HepG2 (cell line): ENCODE data around the gene PKMYT1. TPM values are rescaled to one million over a fixed set of nuclear protein-coding genes. Genes with fewer than 3 reads are reported as not detected.

Experiments used
- ATAC-seq: fragments of 200-7000 bp; cut with Tn5 transposase; 3 replicates; pipeline ENCODE4 v1.9.1; 2020; ENCODE audit warnings: mild to moderate bottlenecking, moderate library complexity
- BruUV-seq: library from RNA; stranded (reverse); fragments of 400-500 nt; replicated peaks from 2 replicates; lab custom pipeline; 2021; lab: Mats Ljungman, UMichigan
- CTCF ChIA-PET: fragments of 300-600 bp; formaldehyde crosslinking; extraction: SDS; loops from one replicate; lab custom pipeline; 2021; ENCODE audit warnings: low total read pairs, inconsistent platforms, low intra/inter-chr PET ratio; lab: Yijun Ruan, JAX
- POLR2A ChIA-PET: fragments of 350-600 bp; sonication (Branson Sonifier 250); formaldehyde crosslinking; loops from one replicate; lab custom pipeline; 2020; ENCODE audit warnings: antibody characterized with exemption, inconsistent platforms; lab: Yijun Ruan, JAX
- DNase-seq: peaks from one replicate; pipeline ENCODE4 v3.0.0-alpha.2; 2015; ENCODE audit warnings: low spot score
- FAIRE-seq: peaks from 3 replicates; lab custom pipeline; 2011; peaks lifted over from hg19 to GRCh38; lab: Jason Lieb, UNC
- H2AFZ ChIP-seq: one replicate; pipeline ENCODE4 v1.6.1; 2011; ENCODE audit warnings: low read length, inconsistent platforms
- H3K27ac ChIP-seq: fragments of 300-600 bp; 3 replicates; pipeline ENCODE4 v1.8.0; 2011; ENCODE audit warnings: mixed run types, mild to moderate bottlenecking, mixed read lengths, low read length, inconsistent platforms; ENCODE audit not compliant: insufficient read depth; ENCODE audit errors: extremely low read length
- H3K27me3 ChIP-seq, 2 experiments: fragments of 200-600 bp in 1 of 2; 2 replicates in 1 of 2; 3 replicates in 1 of 2; pipeline versions ENCODE4 v1.6.0 to v1.8.0; 2011; ENCODE audit warnings: low read length in 2 of 2, mild to moderate bottlenecking in 2 of 2, moderate library complexity in 2 of 2, inconsistent platforms in 1 of 2; ENCODE audit not compliant: insufficient read depth in 2 of 2, control insufficient read depth in 1 of 2
- H3K36me3 ChIP-seq, 2 experiments: fragments of 200-600 bp in 1 of 2; replicated peaks in 1 of 2; 2 replicates in 1 of 2; 3 replicates in 1 of 2; pipeline versions ENCODE4 v1.5.1 to v1.8.0; 2011; ENCODE audit warnings: low read length in 2 of 2, inconsistent platforms in 1 of 2; ENCODE audit not compliant: insufficient read depth in 2 of 2, control insufficient read depth in 1 of 2
- H3K4me1 ChIP-seq: 2 replicates; pipeline ENCODE4 v1.5.1; 2012; ENCODE audit warnings: low read length, inconsistent platforms; ENCODE audit not compliant: insufficient read depth
- H3K4me2 ChIP-seq: 2 replicates; pipeline ENCODE4 v1.6.0; 2011; ENCODE audit warnings: low read depth, low read length, inconsistent platforms
- H3K4me3 ChIP-seq, 3 experiments: fragments of 200-600 bp in 1 of 3; sonication (generic), shearing (Covaris generic) in 1 of 3; replicated peaks in 1 of 3; 2 replicates each; pipeline ENCODE4 v1.5.1; 2011 to 2016; ENCODE audit warnings: low read length in 3 of 3, inconsistent platforms in 2 of 3, low read depth in 2 of 3, mild to moderate bottlenecking in 2 of 3, control low read depth in 1 of 3, mixed read lengths in 1 of 3; ENCODE audit not compliant: insufficient read depth in 1 of 3
- H3K79me2 ChIP-seq: one replicate; pipeline ENCODE4 v1.6.1; 2011; ENCODE audit warnings: low read length, inconsistent platforms; ENCODE audit not compliant: insufficient read depth
- H3K9ac ChIP-seq: 2 replicates; pipeline ENCODE4 v1.6.0; 2011; ENCODE audit warnings: mild to moderate bottlenecking, low read depth, low read length, inconsistent platforms; ENCODE audit not compliant: insufficient read depth
- H3K9me3 ChIP-seq: 2 replicates; pipeline ENCODE4 v1.5.1; 2012; ENCODE audit warnings: mild to moderate bottlenecking, low read length
- H4K20me1 ChIP-seq: 2 replicates; pipeline ENCODE4 v1.6.0; 2011; ENCODE audit warnings: inconsistent platforms, mild to moderate bottlenecking, low read length, moderate library complexity; ENCODE audit not compliant: insufficient read depth
- ATF7-NPFF ChIP-seq: sonication (generic); formaldehyde crosslinking; IDR thresholded peaks from 2 replicates; pipeline ENCODE4 v1.8.1; 2023; ENCODE audit warnings: mild to moderate bottlenecking, low read depth, missing genetic modification reagents, moderate library complexity
- GATAD2A ChIP-seq: IDR thresholded peaks from 2 replicates; pipeline ENCODE4 v1.6.1; 2016
- MBD4 ChIP-seq: IDR thresholded peaks from 2 replicates; pipeline ENCODE4 v1.6.1; 2012; ENCODE audit warnings: low read length, inconsistent platforms, borderline replicate concordance
- POLR2A ChIP-seq, 2 experiments: IDR thresholded peaks; 2 replicates each; pipeline ENCODE4 v1.6.1; 2011; ENCODE audit warnings: low read depth in 2 of 2, low read length in 2 of 2, mild to moderate bottlenecking in 1 of 2, moderate library complexity in 1 of 2; ENCODE audit not compliant: insufficient read depth in 1 of 2
- RBFOX2 ChIP-seq: fragments of 200-400 bp; formaldehyde crosslinking; IDR thresholded peaks from 2 replicates; pipeline ENCODE4 v1.6.1; 2017; ENCODE audit warnings: low read depth, mild to moderate bottlenecking, low read length
- ZNF780A ChIP-seq: sonication (generic); formaldehyde crosslinking; IDR thresholded peaks from 2 replicates; pipeline ENCODE4 v1.8.0; 2022; ENCODE audit warnings: mild to moderate bottlenecking, missing genetic modification reagents, moderate library complexity
- ZNF891 ChIP-seq: sonication (generic); formaldehyde crosslinking; IDR thresholded peaks from 2 replicates; pipeline ENCODE4 v1.5.0; 2020; ENCODE audit warnings: mild to moderate bottlenecking, missing genetic modification reagents
- WGBS: methylation state at CpG from one replicate; pipeline ENCODE4 v1.1.6; 2017; ENCODE audit warnings: low lambda C conversion rate; 5-methylcytosine and 5-hydroxymethylcytosine counted together
- in situ Hi-C: cut with HindIII; loops from 2 replicates; pipeline ENCODE4 v1.10.0; 2017; ENCODE audit warnings: low pct_unique_long_range_greater_than_20kb; ENCODE audit not compliant: extremely low pct_ligation_motif_present
- intact Hi-C: fragments of 100-400 bp; cut with micrococcal nuclease; formaldehyde crosslinking; loops from one replicate; pipeline ENCODE4 v1.10.0; 2022; ENCODE audit not compliant: unreplicated experiment
- polyA plus RNA-seq, 8 experiments: library from polyadenylated mRNA; depleted of rRNA in 3 of 8; stranded (reverse) in 7 of 8; unstranded in 1 of 8; fragments of >200 nt; fragmentation: Illumina TruSeq in 4 of 8; extraction: Trizol in 4 of 8; gene quantifications; 2 replicates each; pipeline versions ENCODE4 v1.2.1 to v1.2.3, GENCODE V29; 2011 to 2016; ENCODE audit warnings: low read depth in 4 of 8, missing spikeins in 1 of 8, mixed read lengths in 1 of 8; ENCODE audit not compliant: insufficient read depth in 1 of 8
- total RNA-seq, 5 experiments: library from RNA; depleted of rRNA; stranded (reverse); fragments of >200 nt; fragmentation: Illumina TruSeq; extraction: Trizol; gene quantifications; 2 replicates each; pipeline ENCODE4 v1.2.3, GENCODE V29; 2016; ENCODE audit warnings: low read depth in 1 of 5
- TF ChIP-seq, protein P1 (sequence below): sonication (generic); formaldehyde crosslinking; IDR thresholded peaks from 2 replicates; pipeline ENCODE4 v1.4.0; 2020; ENCODE audit warnings: missing genetic modification reagents, borderline replicate concordance
- TF ChIP-seq, protein P2 (sequence below), 2 experiments: fragments of 450-650 bp in 1 of 2; sonication (generic) in 1 of 2; formaldehyde crosslinking; IDR thresholded peaks; 2 replicates each; pipeline versions ENCODE4 v1.5.0 to v1.8.0; 2020 to 2022; ENCODE audit warnings: mild to moderate bottlenecking in 1 of 2, missing genetic modification reagents in 1 of 2
- TF ChIP-seq, protein P3 (sequence below): fragments of 450-650 bp; IDR thresholded peaks from 2 replicates; pipeline ENCODE4 v1.6.1; 2017

The PKMYT1 gene
- total and polyA plus RNA-seq, 2 of the 13 experiments (the other 11 are each of a cell fraction or from before 2014, with no cell fraction given), result 7.0 to 27.8 TPM

DNA sequence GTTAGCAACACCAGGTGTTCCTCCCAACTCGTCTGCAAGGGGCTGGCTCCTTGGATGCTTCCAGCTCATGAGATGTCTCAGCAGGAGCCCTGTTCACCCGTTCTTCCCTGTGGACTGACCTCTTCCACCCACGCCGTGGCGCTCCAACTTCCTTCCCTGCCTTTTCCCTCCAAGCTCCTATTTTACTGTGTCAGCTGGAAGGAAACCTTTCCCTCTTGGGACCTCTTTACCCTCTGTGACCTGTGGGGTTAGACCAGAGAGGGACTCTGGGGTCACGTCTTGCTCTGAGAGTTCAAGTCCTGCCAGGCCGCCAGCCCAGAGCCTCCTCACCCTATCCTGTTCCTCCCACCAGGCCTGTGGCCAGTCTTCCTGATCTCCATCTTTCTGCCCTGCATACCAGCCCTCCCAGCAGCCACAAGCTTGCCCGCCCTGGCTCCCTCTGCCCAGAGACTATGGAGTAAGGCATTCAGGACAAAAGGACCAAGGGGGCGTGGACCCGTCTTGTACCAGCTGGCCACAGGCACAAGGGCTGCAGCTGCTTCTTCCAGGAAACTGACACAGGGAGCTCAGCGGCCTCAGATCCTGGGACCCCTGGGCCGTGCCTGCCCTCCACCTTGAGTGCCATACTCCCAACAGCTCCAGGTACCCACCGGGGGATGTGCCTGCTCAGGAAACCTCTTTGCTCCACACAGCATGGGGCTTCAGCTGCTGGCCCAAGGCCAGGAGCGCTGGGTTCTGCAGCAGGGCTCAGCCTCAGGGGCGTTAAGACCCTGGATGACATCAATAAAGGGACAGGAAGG, 8.1 kb downstream of the PKMYT1 start:
- Histone ChIP-seq H2AFZ (no peak overlapping the region), H4K20me1 (no peaks in the 10 kb centered on the region), H3K9me3 (no peaks in the 10 kb centered on the region), H3K36me3 (peaks cover 2 to 18% of the 10 kb centered on the region in 2 experiments; a peak in 3 of 5 replicates), H3K4me2 (no peak overlapping the region), H3K9ac (no peak overlapping the region), H3K4me3 (no peak overlapping the region), H3K4me1 (peaks cover 17% of the 10 kb centered on the region), H3K27ac (no peak overlapping the region), H3K79me2 (peaks cover 8% of the 10 kb centered on the region), H3K27me3 (no peaks in the 10 kb centered on the region; a peak in 1 of 5 replicates)
- no TSS peak for BruUV-seq
- no peak for DNase-seq
- 96% methylated on average over 10 of the region's 15 CpGs for WGBS
- no peak for FAIRE-seq
- ChIA-PET CTCF (no interaction called here), POLR2A (interaction anchor here (1.2 to 1.9 kb wide), 2 partner anchors 9 to 50 kb away, joined by 3 to 10 read pairs; partner anchors contain the start of gene PKMYT1)
- intact Hi-C loops, result no loop called here
- no peak for ATAC-seq
- in situ Hi-C loops, result no loop called here
- TF ChIP-seq, protein P1, sequence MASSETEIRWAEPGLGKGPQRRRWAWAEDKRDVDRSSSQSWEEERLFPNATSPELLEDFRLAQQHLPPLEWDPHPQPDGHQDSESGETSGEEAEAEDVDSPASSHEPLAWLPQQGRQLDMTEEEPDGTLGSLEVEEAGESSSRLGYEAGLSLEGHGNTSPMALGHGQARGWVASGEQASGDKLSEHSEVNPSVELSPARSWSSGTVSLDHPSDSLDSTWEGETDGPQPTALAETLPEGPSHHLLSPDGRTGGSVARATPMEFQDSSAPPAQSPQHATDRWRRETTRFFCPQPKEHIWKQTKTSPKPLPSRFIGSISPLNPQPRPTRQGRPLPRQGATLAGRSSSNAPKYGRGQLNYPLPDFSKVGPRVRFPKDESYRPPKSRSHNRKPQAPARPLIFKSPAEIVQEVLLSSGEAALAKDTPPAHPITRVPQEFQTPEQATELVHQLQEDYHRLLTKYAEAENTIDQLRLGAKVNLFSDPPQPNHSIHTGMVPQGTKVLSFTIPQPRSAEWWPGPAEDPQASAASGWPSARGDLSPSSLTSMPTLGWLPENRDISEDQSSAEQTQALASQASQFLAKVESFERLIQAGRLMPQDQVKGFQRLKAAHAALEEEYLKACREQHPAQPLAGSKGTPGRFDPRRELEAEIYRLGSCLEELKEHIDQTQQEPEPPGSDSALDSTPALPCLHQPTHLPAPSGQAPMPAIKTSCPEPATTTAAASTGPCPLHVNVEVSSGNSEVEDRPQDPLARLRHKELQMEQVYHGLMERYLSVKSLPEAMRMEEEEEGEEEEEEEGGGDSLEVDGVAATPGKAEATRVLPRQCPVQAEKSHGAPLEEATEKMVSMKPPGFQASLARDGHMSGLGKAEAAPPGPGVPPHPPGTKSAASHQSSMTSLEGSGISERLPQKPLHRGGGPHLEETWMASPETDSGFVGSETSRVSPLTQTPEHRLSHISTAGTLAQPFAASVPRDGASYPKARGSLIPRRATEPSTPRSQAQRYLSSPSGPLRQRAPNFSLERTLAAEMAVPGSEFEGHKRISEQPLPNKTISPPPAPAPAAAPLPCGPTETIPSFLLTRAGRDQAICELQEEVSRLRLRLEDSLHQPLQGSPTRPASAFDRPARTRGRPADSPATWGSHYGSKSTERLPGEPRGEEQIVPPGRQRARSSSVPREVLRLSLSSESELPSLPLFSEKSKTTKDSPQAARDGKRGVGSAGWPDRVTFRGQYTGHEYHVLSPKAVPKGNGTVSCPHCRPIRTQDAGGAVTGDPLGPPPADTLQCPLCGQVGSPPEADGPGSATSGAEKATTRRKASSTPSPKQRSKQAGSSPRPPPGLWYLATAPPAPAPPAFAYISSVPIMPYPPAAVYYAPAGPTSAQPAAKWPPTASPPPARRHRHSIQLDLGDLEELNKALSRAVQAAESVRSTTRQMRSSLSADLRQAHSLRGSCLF (CRISPR knock-in tag), result no peak
- TF ChIP-seq RBFOX2 (no peak), ZNF891 (no peak), POLR2A (IDR thresholded peaks at IDR 0.05; ENCODE audit: insufficient read depth in 1 of 2, low read depth in 2 of 2, low read length in 2 of 2) (peak; percentile 11 to 21; a peak in 1 of 4 replicates), GATAD2A (no peak), MBD4 (no peak), ZNF780A (CRISPR knock-in tag) (no peak), ATF7-NPFF (CRISPR knock-in tag) (no peak)
- TF ChIP-seq, protein P2, sequence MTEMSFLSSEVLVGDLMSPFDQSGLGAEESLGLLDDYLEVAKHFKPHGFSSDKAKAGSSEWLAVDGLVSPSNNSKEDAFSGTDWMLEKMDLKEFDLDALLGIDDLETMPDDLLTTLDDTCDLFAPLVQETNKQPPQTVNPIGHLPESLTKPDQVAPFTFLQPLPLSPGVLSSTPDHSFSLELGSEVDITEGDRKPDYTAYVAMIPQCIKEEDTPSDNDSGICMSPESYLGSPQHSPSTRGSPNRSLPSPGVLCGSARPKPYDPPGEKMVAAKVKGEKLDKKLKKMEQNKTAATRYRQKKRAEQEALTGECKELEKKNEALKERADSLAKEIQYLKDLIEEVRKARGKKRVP (CRISPR knock-in tag; IDR thresholded peaks at IDR 0.05), result no peak
- TF ChIP-seq, protein P3, sequence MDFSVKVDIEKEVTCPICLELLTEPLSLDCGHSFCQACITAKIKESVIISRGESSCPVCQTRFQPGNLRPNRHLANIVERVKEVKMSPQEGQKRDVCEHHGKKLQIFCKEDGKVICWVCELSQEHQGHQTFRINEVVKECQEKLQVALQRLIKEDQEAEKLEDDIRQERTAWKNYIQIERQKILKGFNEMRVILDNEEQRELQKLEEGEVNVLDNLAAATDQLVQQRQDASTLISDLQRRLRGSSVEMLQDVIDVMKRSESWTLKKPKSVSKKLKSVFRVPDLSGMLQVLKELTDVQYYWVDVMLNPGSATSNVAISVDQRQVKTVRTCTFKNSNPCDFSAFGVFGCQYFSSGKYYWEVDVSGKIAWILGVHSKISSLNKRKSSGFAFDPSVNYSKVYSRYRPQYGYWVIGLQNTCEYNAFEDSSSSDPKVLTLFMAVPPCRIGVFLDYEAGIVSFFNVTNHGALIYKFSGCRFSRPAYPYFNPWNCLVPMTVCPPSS, result no peak
